ENCODE measurements around the gene SLX4IP. TPM values are rescaled to one million over a fixed set of nuclear protein-coding genes. Genes with fewer than 3 reads are reported as not detected.
A peak's percentile ranks its signal among the peaks of the same experiment; 100 is the strongest.

Gene SLX4IP
- total and polyA plus RNA-seq, 12 donors: 2.8 to 8.2 (median 4.8) TPM

GRCh38 chr20:10667077-10667401, 231.9 kb downstream of the SLX4IP start:
- peaks cover 26 to 32% of the 10 kb centered on the region in 2 donors for H3K4me1 ChIP-seq (replicated peaks in 1 of 2)
- intact Hi-C loops (cut with DNase I): no loop called here
- 68 to 83% (median 81%) methylated on average over 15 to 21 of the region's 21 CpGs for WGBS, 4 donors

DNA sequence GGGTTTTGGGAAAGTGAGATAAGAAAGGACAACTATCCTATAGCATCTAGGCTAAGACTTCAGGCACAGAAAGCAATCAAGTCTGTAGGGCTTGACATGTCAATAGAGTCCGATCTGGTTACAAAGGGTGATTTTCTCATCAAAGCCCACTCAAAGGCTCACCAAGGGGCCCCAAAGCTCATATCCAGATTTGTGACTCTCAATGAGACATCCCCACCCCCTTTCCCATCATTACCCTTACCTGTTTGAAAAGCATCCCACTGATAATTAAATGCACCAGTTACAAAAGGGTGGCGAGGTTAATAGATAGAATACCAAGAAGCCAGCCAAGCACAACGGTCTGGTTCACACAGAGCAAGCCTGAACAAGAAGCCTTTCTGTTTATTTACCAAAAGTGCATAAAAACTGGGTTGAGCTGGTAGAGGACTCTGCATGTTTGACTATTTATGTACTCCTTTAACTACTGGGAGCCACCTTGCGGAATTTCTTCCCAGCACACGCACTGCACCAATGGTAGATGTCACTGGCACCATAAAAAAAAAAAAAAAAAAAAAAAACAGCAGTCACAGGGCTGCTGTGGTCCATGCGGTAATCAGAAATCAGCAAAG, 232.6 kb downstream of the SLX4IP start:
- Histone ChIP-seq H3K4me3 (no peak overlapping the region), H3K27ac (peak overlapping the region in 1 of 5 donors; percentile 67), H3K27me3 (no peaks in the 10 kb centered on the region), H3K4me1 (replicated peaks in 1 of 2) (peaks cover 30 to 32% of the 10 kb centered on the region in 2 donors), H3K36me3 (replicated peaks in 1 of 2) (no peaks in the 10 kb centered on the region), H3K9me3 (replicated peaks in 1 of 3) (no peaks in the 10 kb centered on the region)
- WGBS, 4 donors: 90 to 95% (median 90%) methylated on average over 6 of the region's 6 CpGs
- TF ChIP-seq POLR2A (IDR thresholded peaks at IDR 0.05) (no peak), CTCF (IDR thresholded peaks at IDR 0.05) (no peak)
- no peak for DNase-seq
- intact Hi-C loops (cut with DNase I): no loop called here

More at GRCh38 chr20:10667077-10667401, 231.9 kb downstream of the SLX4IP start:
- peak in 1 of 7 donors; percentile 51 for DNase-seq
- H3K27ac ChIP-seq: peak overlapping the region in 1 of 5 donors; percentile 67
- no peak overlapping the region for H3K4me3 ChIP-seq
- TF ChIP-seq POLR2A (IDR thresholded peaks at IDR 0.05) (no peak), CTCF (IDR thresholded peaks at IDR 0.05) (no peak)
- no peaks in the 10 kb centered on the region for H3K9me3 ChIP-seq (replicated peaks in 1 of 3)
- H3K27me3 ChIP-seq: no peaks in the 10 kb centered on the region
- no peaks in the 10 kb centered on the region for H3K36me3 ChIP-seq (replicated peaks in 1 of 2)

GRCh38 chr20:10668677-10669368, 233.7 kb downstream of the SLX4IP start:
- no peak for DNase-seq
- Histone ChIP-seq H3K27ac (no peak overlapping the region), H3K4me1 (replicated peaks in 1 of 2) (peaks cover 30 to 32% of the 10 kb centered on the region in 2 donors), H3K4me3 (no peak overlapping the region), H3K9me3 (replicated peaks in 1 of 3) (no peaks in the 10 kb centered on the region), H3K27me3 (no peaks in the 10 kb centered on the region), H3K36me3 (replicated peaks in 1 of 2) (no peaks in the 10 kb centered on the region)
- TF ChIP-seq POLR2A (IDR thresholded peaks at IDR 0.05) (no peak), CTCF (IDR thresholded peaks at IDR 0.05) (no peak)
- WGBS, 4 donors: 78 to 86% (median 84%) methylated on average over 7 of the region's 7 CpGs
- intact Hi-C loops (cut with DNase I): no loop called here

- TF ChIP-seq POLR2A (IDR thresholded peaks at IDR 0.05) (no peak), CTCF (IDR thresholded peaks at IDR 0.05) (no peak)
- Histone ChIP-seq H3K27ac (peak overlapping the region in 2 of 5 donors; percentile 94 to 97), H3K4me1 (replicated peaks in 1 of 2) (peaks cover 23 to 30% of the 10 kb centered on the region in 2 donors), H3K9me3 (replicated peaks in 1 of 3) (no peaks in the 10 kb centered on the region), H3K4me3 (peak overlapping the region in 1 of 4 donors; percentile 75), H3K36me3 (replicated peaks in 1 of 2) (no peaks in the 10 kb centered on the region), H3K27me3 (no peaks in the 10 kb centered on the region)
- intact Hi-C loops (cut with DNase I): loop anchor here in 1 of 2 donors (10.0 kb wide), 1 partner anchor 605 kb away; no protein-coding TSS in a partner anchor
- DNase-seq: no peak
- WGBS, 4 donors: 61 to 66% (median 65%) methylated on average over 6 of the region's 6 CpGs
Measured at GRCh38 chr20:10669843-10670446, 234.8 kb downstream of the SLX4IP start.

Data from adrenal gland (tissue), 12 donors.